ENCODE data around the gene GRIK4. TPM values are rescaled to one million over a fixed set of nuclear protein-coding genes. Genes with fewer than 3 reads are reported as not detected.
"Not testable (repeated sequence)": the region's sequence is repeated elsewhere in the genome, so short reads cannot be mapped to it uniquely, and the experiment has no call there.

GRIK4 gene
- total and polyA plus RNA-seq, 2 experiments from 2014 or later: 0.28 to 0.45 TPM

DNA sequence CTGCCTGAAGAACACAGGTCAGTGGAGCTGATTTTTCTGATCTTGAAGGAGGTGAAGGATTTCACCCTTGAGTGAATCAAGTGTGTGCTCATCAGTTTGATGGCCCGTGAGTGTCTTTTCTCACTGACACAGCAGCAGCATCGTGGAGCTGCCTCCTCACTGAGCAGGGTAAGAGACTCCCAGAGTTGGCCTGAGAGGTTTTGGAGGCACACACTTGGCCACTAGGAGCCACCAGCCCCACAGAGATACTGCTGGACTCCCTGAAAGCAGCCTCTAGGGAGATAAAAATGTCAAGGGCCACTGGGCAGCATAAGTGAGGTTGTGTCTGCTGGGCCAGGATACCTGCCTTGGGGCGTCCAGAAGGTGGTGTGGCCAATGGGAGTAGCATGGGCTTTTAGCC lies 245.4 kb downstream of the GRIK4 start:
- Histone ChIP-seq H3K36me3 (no peaks in the 10 kb centered on the region), H3K27me3 (no peaks in the 10 kb centered on the region), H3K4me1 (ENCODE audit: low read depth) (no peaks in the 10 kb centered on the region), H3K27ac (no peak overlapping the region), H3K4me3 (no peak overlapping the region), H3K9me3 (ENCODE audit: low read depth) (no peaks in the 10 kb centered on the region)
- TF ChIP-seq, protein P1, sequence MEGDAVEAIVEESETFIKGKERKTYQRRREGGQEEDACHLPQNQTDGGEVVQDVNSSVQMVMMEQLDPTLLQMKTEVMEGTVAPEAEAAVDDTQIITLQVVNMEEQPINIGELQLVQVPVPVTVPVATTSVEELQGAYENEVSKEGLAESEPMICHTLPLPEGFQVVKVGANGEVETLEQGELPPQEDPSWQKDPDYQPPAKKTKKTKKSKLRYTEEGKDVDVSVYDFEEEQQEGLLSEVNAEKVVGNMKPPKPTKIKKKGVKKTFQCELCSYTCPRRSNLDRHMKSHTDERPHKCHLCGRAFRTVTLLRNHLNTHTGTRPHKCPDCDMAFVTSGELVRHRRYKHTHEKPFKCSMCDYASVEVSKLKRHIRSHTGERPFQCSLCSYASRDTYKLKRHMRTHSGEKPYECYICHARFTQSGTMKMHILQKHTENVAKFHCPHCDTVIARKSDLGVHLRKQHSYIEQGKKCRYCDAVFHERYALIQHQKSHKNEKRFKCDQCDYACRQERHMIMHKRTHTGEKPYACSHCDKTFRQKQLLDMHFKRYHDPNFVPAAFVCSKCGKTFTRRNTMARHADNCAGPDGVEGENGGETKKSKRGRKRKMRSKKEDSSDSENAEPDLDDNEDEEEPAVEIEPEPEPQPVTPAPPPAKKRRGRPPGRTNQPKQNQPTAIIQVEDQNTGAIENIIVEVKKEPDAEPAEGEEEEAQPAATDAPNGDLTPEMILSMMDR (IDR thresholded peaks at IDR 0.05; ENCODE audit: low read depth, low read length): no peak
- no peak for DNase-seq (ENCODE audit: low read depth in 1 of 2, low spot score in 1 of 2)

DNA sequence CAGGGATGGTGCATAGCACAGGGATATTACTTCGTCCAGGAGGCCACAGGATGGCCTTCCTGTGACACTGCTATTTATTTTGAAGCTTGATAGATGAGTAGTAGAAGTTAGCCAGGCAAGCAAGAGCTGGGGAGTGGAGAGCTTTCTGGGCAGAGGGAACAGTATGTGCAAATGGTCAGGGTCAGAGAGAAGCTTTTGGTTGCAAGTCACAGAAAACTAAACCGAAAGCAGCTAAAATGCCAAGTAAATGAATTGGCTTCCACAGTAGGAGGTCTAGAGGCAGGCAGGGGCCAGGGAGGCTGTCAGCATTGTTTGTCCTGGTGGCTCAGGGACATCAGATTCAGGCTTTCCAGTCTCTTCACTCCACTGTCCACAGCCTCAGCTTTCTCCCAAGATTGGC lies 247.5 kb downstream of the GRIK4 start:
- Histone ChIP-seq H3K27me3 (no peaks in the 10 kb centered on the region), H3K4me1 (ENCODE audit: low read depth) (no peaks in the 10 kb centered on the region), H3K27ac (no peak overlapping the region), H3K4me3 (no peak overlapping the region), H3K9me3 (ENCODE audit: low read depth) (no peaks in the 10 kb centered on the region), H3K36me3 (no peaks in the 10 kb centered on the region)
- DNase-seq (ENCODE audit: low read depth in 1 of 2, low spot score in 1 of 2): no peak
- TF ChIP-seq, protein P1 (IDR thresholded peaks at IDR 0.05; ENCODE audit: low read depth, low read length): no peak

DNA sequence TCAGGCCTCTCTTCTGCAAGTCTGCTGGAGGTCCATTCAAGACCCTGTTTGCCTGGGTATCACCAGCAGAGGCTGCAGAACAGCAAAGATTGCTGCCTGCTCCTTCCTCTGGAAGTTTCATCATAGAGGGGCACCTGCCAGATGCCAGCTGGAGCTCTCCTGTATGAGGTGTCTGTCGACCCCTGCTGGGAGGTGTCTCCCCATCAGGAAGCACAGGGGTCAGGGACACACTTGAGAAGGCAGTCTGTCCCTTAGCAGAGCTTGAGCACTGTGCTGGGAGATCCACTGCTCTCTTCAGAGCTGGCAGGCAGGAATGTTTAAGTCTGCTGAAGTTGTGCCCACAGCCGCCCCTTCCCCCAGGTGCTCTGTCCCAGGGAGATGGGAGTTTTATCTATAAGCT lies 254.2 kb downstream of the GRIK4 start:
- H3K27me3 ChIP-seq; H3K4me1 ChIP-seq (ENCODE audit: low read depth); H3K27ac ChIP-seq; H3K9me3 ChIP-seq (ENCODE audit: low read depth); DNase-seq (ENCODE audit: low read depth in 1 of 2, low spot score in 1 of 2); H3K4me3 ChIP-seq; H3K36me3 ChIP-seq: not testable (repeated sequence)

DNA sequence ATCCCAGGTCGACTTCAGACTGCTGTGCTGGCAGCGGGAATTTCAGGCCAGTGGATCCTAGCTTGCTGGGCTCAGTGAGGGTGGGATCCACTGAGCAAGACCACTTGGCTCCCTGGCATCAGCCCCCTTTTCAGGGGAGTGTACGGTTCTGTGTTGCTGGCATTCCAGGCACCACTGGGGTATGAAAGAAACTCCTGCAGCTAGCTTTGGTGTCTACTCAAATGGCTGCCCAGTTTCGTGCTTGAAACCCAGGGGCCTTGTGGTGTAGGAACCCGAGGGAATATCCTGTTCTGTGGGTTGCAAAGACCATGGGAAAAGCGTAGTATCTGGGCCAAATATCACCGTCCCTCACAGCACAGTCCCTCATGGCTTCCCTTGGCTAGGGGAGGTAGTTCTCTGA lies 254.8 kb downstream of the GRIK4 start:
- H3K4me1 ChIP-seq (ENCODE audit: low read depth): no peaks in the 10 kb centered on the region
- TF ChIP-seq, protein P1 (IDR thresholded peaks at IDR 0.05; ENCODE audit: low read depth, low read length): no peak
- no peak overlapping the region for H3K4me3 ChIP-seq
- no peak overlapping the region for H3K27ac ChIP-seq
- H3K36me3 ChIP-seq: no peaks in the 10 kb centered on the region
- H3K9me3 ChIP-seq (ENCODE audit: low read depth): no peaks in the 10 kb centered on the region
- DNase-seq (ENCODE audit: low read depth in 1 of 2, low spot score in 1 of 2): no peak
- H3K27me3 ChIP-seq: no peaks in the 10 kb centered on the region

DNA sequence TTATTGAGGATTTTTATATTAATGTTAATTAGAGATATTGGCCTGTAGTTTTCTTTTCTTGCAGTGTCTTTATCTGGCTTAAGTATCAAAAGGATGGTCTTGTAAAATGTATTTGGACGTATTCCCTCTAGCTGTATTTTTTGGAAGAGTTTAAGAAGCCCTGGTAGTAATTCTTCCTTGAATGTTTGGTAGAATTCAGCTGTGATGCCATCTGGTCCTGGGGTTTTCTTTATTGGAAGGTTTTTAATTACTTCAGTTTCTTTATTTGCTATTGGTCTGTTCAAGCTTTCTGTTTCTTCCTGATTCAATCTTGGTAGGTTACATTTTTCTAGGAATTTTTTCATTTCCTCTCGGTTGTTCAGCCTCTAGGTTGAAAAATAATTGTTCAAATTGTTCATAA lies 257.4 kb downstream of the GRIK4 start:
- no peaks in the 10 kb centered on the region for H3K4me1 ChIP-seq (ENCODE audit: low read depth)

DNA sequence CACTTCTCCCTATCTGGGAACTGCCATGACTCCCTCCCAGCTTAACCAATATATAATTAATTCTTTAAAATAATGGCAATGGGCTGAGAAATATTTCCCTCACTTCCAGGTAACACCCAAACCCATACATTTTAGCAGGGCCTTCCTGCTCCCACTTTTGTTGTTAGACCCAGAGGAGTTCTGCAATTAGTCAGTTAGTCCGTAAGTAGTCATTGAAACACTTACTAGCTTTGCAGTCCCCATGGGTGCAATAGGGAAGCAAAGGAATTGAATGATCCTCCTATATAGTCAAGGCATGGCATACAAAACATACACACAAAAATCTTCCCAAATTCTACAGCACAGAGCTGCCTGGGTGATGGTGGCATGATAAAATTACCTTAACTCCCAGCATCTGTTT lies 258.4 kb downstream of the GRIK4 start:
- H3K4me1 ChIP-seq (ENCODE audit: low read depth): no peaks in the 10 kb centered on the region
- no peak overlapping the region for H3K4me3 ChIP-seq
- no peak overlapping the region for H3K27ac ChIP-seq
- H3K27me3 ChIP-seq: no peaks in the 10 kb centered on the region
- H3K36me3 ChIP-seq: no peaks in the 10 kb centered on the region
- TF ChIP-seq, protein P1 (IDR thresholded peaks at IDR 0.05; ENCODE audit: low read depth, low read length): no peak
- no peak for DNase-seq (ENCODE audit: low read depth in 1 of 2, low spot score in 1 of 2)
- H3K9me3 ChIP-seq (ENCODE audit: low read depth): no peaks in the 10 kb centered on the region

More for the DNA sequence above, 257.4 kb downstream of the GRIK4 start:
- DNase-seq (ENCODE audit: low read depth in 1 of 2, low spot score in 1 of 2): no peak
- Histone ChIP-seq H3K27me3 (no peaks in the 10 kb centered on the region), H3K27ac (no peak overlapping the region), H3K36me3 (no peaks in the 10 kb centered on the region), H3K4me3 (no peak overlapping the region), H3K9me3 (ENCODE audit: low read depth) (no peaks in the 10 kb centered on the region)
- TF ChIP-seq, protein P1 (IDR thresholded peaks at IDR 0.05; ENCODE audit: low read depth, low read length): no peak
